SKM-1 treated with dmso at 0.1 percent for 144 hours (cell line): Measurements from ENCODE around the gene HES5.

Source experiments
- DNase-seq: peaks from one replicate; lab custom pipeline; 2025; ENCODE audit not compliant: unreplicated experiment; lab: John Stamatoyannopoulos, UW

The HES5 gene

GRCh38 chr1:2480986-2481364, 49.1 kb downstream of the HES5 start:
- DNase-seq, result no peak

GRCh38 chr1:2480236-2480985, 49.7 kb downstream of the HES5 start:
- DNase-seq, result no peak

- DNase-seq, result no peak
Observed at GRCh38 chr1:2479618-2480017, 50.4 kb downstream of the HES5 start.

GRCh38 chr1:2479186-2479585, 50.9 kb downstream of the HES5 start:
- no peak for DNase-seq
